ENCODE measurements around the gene MSL2.
"Not testable (repeated sequence)": the region's sequence is repeated elsewhere in the genome, so short reads cannot be mapped to it uniquely, and the experiment has no call there.

MSL2 gene

GRCh38 chr3:136193278-136194054, 2.7 kb downstream of the MSL2 start:
- DNase-seq (ENCODE audit: low spot score) (no peak), FAIRE-seq (no peak)

GRCh38 chr3:136192831-136193230, 3.3 kb downstream of the MSL2 start:
- DNase-seq (ENCODE audit: low spot score), result no peak
- no peak for FAIRE-seq

- DNase-seq (ENCODE audit: low spot score); FAIRE-seq: not testable (repeated sequence)
Observed at GRCh38 chr3:136192195-136192594, 3.9 kb downstream of the MSL2 start.

GRCh38 chr3:136189859-136190617, 6.1 kb downstream of the MSL2 start:
- FAIRE-seq, result no peak
- DNase-seq (ENCODE audit: low spot score), result no peak

- FAIRE-seq, result no peak
Observed at GRCh38 chr3:136189043-136189442, 7.1 kb downstream of the MSL2 start.

GRCh38 chr3:136187868-136188267, 8.3 kb downstream of the MSL2 start:
- FAIRE-seq, result no peak
- DNase-seq (ENCODE audit: low spot score), result no peak

More at GRCh38 chr3:136189043-136189442, 7.1 kb downstream of the MSL2 start:
- DNase-seq (ENCODE audit: low spot score), result no peak

- DNase-seq (ENCODE audit: low spot score) (no peak), FAIRE-seq (no peak)
Observed at GRCh38 chr3:136186846-136187245, 9.3 kb downstream of the MSL2 start.

GRCh38 chr3:136186344-136186743, 9.8 kb downstream of the MSL2 start:
- no peak for FAIRE-seq

GRCh38 chr3:136184703-136185102, 11.4 kb downstream of the MSL2 start:
- FAIRE-seq (no peak), DNase-seq (ENCODE audit: low spot score) (no peak)

More at GRCh38 chr3:136186344-136186743, 9.8 kb downstream of the MSL2 start:
- no peak for DNase-seq (ENCODE audit: low spot score)

- FAIRE-seq, result peak; percentile 32
- no peak for DNase-seq (ENCODE audit: low spot score)
Observed at GRCh38 chr3:136181741-136182140, 14.4 kb downstream of the MSL2 start.

- FAIRE-seq (no peak), DNase-seq (ENCODE audit: low spot score) (no peak)
Observed at GRCh38 chr3:136177876-136178275, 18.3 kb downstream of the MSL2 start.

GRCh38 chr3:136173939-136174490, 22.1 kb downstream of the MSL2 start:
- DNase-seq (ENCODE audit: low spot score) (no peak), FAIRE-seq (no peak)

GRCh38 chr3:136171097-136171542, 25.0 kb downstream of the MSL2 start:
- DNase-seq (ENCODE audit: low spot score) (peak; percentile 44), FAIRE-seq (peak; percentile 49)

GRCh38 chr3:136168236-136168635, 27.9 kb downstream of the MSL2 start:
- DNase-seq (ENCODE audit: low spot score); FAIRE-seq: not testable (repeated sequence)

GRCh38 chr3:136166507-136166906, 29.6 kb downstream of the MSL2 start:
- no peak for FAIRE-seq
- no peak for DNase-seq (ENCODE audit: low spot score)

GRCh38 chr3:136163607-136164006, 32.5 kb downstream of the MSL2 start:
- not testable (repeated sequence) for DNase-seq (ENCODE audit: low spot score); FAIRE-seq

GRCh38 chr3:136162322-136162721, 33.8 kb downstream of the MSL2 start:
- DNase-seq (ENCODE audit: low spot score) (no peak), FAIRE-seq (no peak)

- FAIRE-seq (no peak), DNase-seq (ENCODE audit: low spot score) (no peak)
Observed at GRCh38 chr3:136161516-136161915, 34.6 kb downstream of the MSL2 start.

GRCh38 chr3:136152963-136153362, 43.2 kb downstream of the MSL2 start:
- FAIRE-seq (no peak), DNase-seq (ENCODE audit: low spot score) (no peak)

- DNase-seq (ENCODE audit: low spot score), result no peak
- FAIRE-seq, result no peak
Observed at GRCh38 chr3:136152176-136152843, 43.8 kb downstream of the MSL2 start.

GRCh38 chr3:136151219-136151618, 44.9 kb downstream of the MSL2 start:
- no peak for DNase-seq (ENCODE audit: low spot score)
- FAIRE-seq, result no peak

- DNase-seq (ENCODE audit: low spot score) (no peak), FAIRE-seq (peak; percentile 80)
Observed at GRCh38 chr3:136149667-136150066, 46.5 kb downstream of the MSL2 start.

Measured in RCC 7860 (cell line).